OCI-LY7 (cell line): ENCODE data around the gene ATP4A. TPM values are rescaled to one million over a fixed set of nuclear protein-coding genes. Genes with fewer than 3 reads are reported as not detected.

ENCODE experiments used
- BruUV-seq: library from RNA; stranded (reverse); fragments of 400-500 nt; replicated peaks from 2 replicates; lab custom pipeline; 2021; lab: Mats Ljungman, UMichigan
- CTCF ChIA-PET: fragments of 300-600 bp; sonication (Branson Sonifier 250); formaldehyde crosslinking; loops from one replicate; lab custom pipeline; 2022; ENCODE audit warnings: antibody characterized with exemption; ENCODE audit not compliant: unreplicated experiment; lab: Charles Lee
- POLR2A ChIA-PET: fragments of 300-600 bp; sonication (Branson Sonifier 250); formaldehyde crosslinking; loops from one replicate; lab custom pipeline; 2022; ENCODE audit warnings: antibody characterized with exemption; lab: Charles Lee
- DNase-seq: peaks from one replicate; pipeline ENCODE4 v3.0.0-alpha.2; 2015; ENCODE audit warnings: low spot score
- H2AFZ ChIP-seq: fragments of 200-600 bp; sonication (generic), shearing (Covaris generic); 2 replicates; pipeline ENCODE4 v1.6.1; 2014; ENCODE audit warnings: mild to moderate bottlenecking, antibody characterized with exemption, low read length, moderate library complexity
- H3K27ac ChIP-seq: fragments of 200-600 bp; sonication (generic); 2 replicates; pipeline ENCODE4 v1.5.1; 2014; ENCODE audit warnings: mixed run types, low read depth, mild to moderate bottlenecking, moderate library complexity, low read length, inconsistent platforms; ENCODE audit not compliant: poor library complexity, severe bottlenecking
- H3K36me3 ChIP-seq: fragments of 200-600 bp; sonication (generic); 2 replicates; pipeline ENCODE4 v1.6.1; 2014; ENCODE audit warnings: mild to moderate bottlenecking, antibody characterized with exemption, low read length, moderate library complexity, mixed read lengths; ENCODE audit not compliant: insufficient read depth
- H3K4me1 ChIP-seq: fragments of 200-600 bp; sonication (generic); 2 replicates; pipeline ENCODE4 v1.5.1; 2014; ENCODE audit warnings: mild to moderate bottlenecking, low read length; ENCODE audit not compliant: insufficient read depth, poor library complexity, severe bottlenecking
- H3K4me2 ChIP-seq: fragments of 200-600 bp; sonication (generic); 2 replicates; pipeline ENCODE4 v1.6.1; 2014; ENCODE audit warnings: mild to moderate bottlenecking, low read length
- H3K4me3 ChIP-seq: fragments of 200-600 bp; sonication (generic); 2 replicates; pipeline ENCODE4 v1.5.1; 2014; ENCODE audit warnings: mild to moderate bottlenecking, low read depth, low read length; ENCODE audit not compliant: poor library complexity, severe bottlenecking
- H3K79me2 ChIP-seq: fragments of 200-600 bp; sonication (generic); 2 replicates; pipeline ENCODE4 v1.6.1; 2016; ENCODE audit warnings: low read depth, mild to moderate bottlenecking, low read length, moderate library complexity, mixed read lengths; ENCODE audit not compliant: insufficient read depth
- H3K9me2 ChIP-seq: fragments of 200-600 bp; sonication (generic); 2 replicates; pipeline ENCODE4 v1.6.1; 2016; ENCODE audit warnings: mild to moderate bottlenecking, low read length, mixed read lengths; ENCODE audit not compliant: insufficient read depth
- H3K9me3 ChIP-seq: fragments of 200-600 bp; sonication (generic); 2 replicates; pipeline ENCODE4 v1.6.1; 2014; ENCODE audit warnings: mild to moderate bottlenecking, mixed run types, low read length, mixed read lengths
- H4K20me1 ChIP-seq: fragments of 200-600 bp; sonication (generic); 2 replicates; pipeline ENCODE4 v1.6.1; 2014; ENCODE audit warnings: mild to moderate bottlenecking, antibody characterized with exemption, low read length, moderate library complexity, mixed read lengths; ENCODE audit not compliant: insufficient read depth
- EZH2phosphoT487 ChIP-seq: fragments of 200-600 bp; sonication (generic); IDR thresholded peaks from 2 replicates; pipeline ENCODE4 v1.6.1; 2018; ENCODE audit warnings: low read depth, borderline replicate concordance, mild to moderate bottlenecking, mixed run types, antibody characterized with exemption, low read length, moderate library complexity, mixed read lengths
- intact Hi-C: fragments of 100-400 bp; cut with micrococcal nuclease; formaldehyde crosslinking; loops from one replicate; pipeline ENCODE4 v1.10.0; 2022; ENCODE audit not compliant: unreplicated experiment
- total RNA-seq, 2 experiments: library from RNA; depleted of rRNA in 1 of 2; stranded (reverse); fragments of >200 nt in 1 of 2; shearing (Covaris generic) in 1 of 2; gene quantifications; 2 replicates each; pipeline ENCODE4 v1.2.3, GENCODE V29; 2014 to 2022
- TF ChIP-seq, protein P1 (sequence below): fragments of 200-600 bp; sonication (generic); conservative IDR thresholded peaks from 2 replicates; pipeline ENCODE4 v1.5.1; 2014; ENCODE audit warnings: mild to moderate bottlenecking, antibody characterized with exemption, low read length, moderate library complexity, mixed read lengths

The ATP4A gene
- total RNA-seq, 2 experiments from 2014 or later, result 0.36 to 0.92 TPM

- ChIA-PET CTCF (no interaction called here), POLR2A (interaction anchor here (0.5 kb wide), 2 partner anchors 267 to 382 kb away, joined by 4 read pairs; no protein-coding TSS in a partner anchor)
- intact Hi-C loops, result no loop called here
- Histone ChIP-seq H3K4me3 (no peak overlapping the region), H3K36me3 (no peaks in the 10 kb centered on the region), H2AFZ (no peak overlapping the region), H3K4me1 (no peaks in the 10 kb centered on the region), H3K9me2 (no peaks in the 10 kb centered on the region), H3K9me3 (no peaks in the 10 kb centered on the region), H3K79me2 (no peaks in the 10 kb centered on the region), H4K20me1 (no peaks in the 10 kb centered on the region; the same call in 1 of the 2 replicates), H3K27ac (no peak overlapping the region), H3K4me2 (no peak overlapping the region)
- no peak for DNase-seq
- no TSS peak for BruUV-seq
- no peak for TF ChIP-seq EZH2phosphoT487
- TF ChIP-seq, protein P1, sequence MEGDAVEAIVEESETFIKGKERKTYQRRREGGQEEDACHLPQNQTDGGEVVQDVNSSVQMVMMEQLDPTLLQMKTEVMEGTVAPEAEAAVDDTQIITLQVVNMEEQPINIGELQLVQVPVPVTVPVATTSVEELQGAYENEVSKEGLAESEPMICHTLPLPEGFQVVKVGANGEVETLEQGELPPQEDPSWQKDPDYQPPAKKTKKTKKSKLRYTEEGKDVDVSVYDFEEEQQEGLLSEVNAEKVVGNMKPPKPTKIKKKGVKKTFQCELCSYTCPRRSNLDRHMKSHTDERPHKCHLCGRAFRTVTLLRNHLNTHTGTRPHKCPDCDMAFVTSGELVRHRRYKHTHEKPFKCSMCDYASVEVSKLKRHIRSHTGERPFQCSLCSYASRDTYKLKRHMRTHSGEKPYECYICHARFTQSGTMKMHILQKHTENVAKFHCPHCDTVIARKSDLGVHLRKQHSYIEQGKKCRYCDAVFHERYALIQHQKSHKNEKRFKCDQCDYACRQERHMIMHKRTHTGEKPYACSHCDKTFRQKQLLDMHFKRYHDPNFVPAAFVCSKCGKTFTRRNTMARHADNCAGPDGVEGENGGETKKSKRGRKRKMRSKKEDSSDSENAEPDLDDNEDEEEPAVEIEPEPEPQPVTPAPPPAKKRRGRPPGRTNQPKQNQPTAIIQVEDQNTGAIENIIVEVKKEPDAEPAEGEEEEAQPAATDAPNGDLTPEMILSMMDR, result no peak
Measured at GRCh38 chr19:35531291-35531690, 32.2 kb downstream of the ATP4A start.

- ChIA-PET CTCF (no interaction called here), POLR2A (no interaction called here)
- TF ChIP-seq, protein P1, result no peak
- TF ChIP-seq EZH2phosphoT487, result no peak
- no peak overlapping the region for H2AFZ ChIP-seq
- H4K20me1 ChIP-seq, result no peaks in the 10 kb centered on the region; the same call in 1 of the 2 replicates
- no peak overlapping the region for H3K27ac ChIP-seq
- H3K4me1 ChIP-seq, result no peaks in the 10 kb centered on the region
- H3K9me2 ChIP-seq, result no peaks in the 10 kb centered on the region
- no peaks in the 10 kb centered on the region for H3K79me2 ChIP-seq
- H3K4me2 ChIP-seq, result no peak overlapping the region
- no peak for DNase-seq
- no TSS peak for BruUV-seq
- intact Hi-C loops, result no loop called here
- H3K9me3 ChIP-seq, result no peaks in the 10 kb centered on the region
- no peaks in the 10 kb centered on the region for H3K36me3 ChIP-seq
- no peak overlapping the region for H3K4me3 ChIP-seq
Measured at GRCh38 chr19:35529241-35530218, 33.9 kb downstream of the ATP4A start.
